GM12872 (cell line): ENCODE measurements around the gene PARD3.
A peak's percentile ranks its signal among the peaks of the same experiment; 100 is the strongest.

Source experiments
- CTCF ChIP-seq: IDR thresholded peaks from 3 replicates; pipeline ENCODE4 v1.5.1; 2011; ENCODE audit warnings: low read depth, mild to moderate bottlenecking, low read length, moderate library complexity; ENCODE audit not compliant: insufficient read depth

PARD3 gene

GRCh38 chr10:34681933-34682332 is 133.2 kb downstream of the PARD3 start:
- no peak for TF ChIP-seq CTCF

- no peak for TF ChIP-seq CTCF
Measured at GRCh38 chr10:34679177-34679576, 135.9 kb downstream of the PARD3 start.

GRCh38 chr10:34677591-34677990 is 137.5 kb downstream of the PARD3 start:
- TF ChIP-seq CTCF: peak; percentile 19; the same call in 1 of the 3 replicates

- no peak for TF ChIP-seq CTCF
Measured at GRCh38 chr10:34677132-34677531, 138.0 kb downstream of the PARD3 start.

- TF ChIP-seq CTCF: no peak
Measured at GRCh38 chr10:34674176-34674575, 140.9 kb downstream of the PARD3 start.

- TF ChIP-seq CTCF: no peak
Measured at GRCh38 chr10:34670081-34670480, 145.0 kb downstream of the PARD3 start.

- no peak for TF ChIP-seq CTCF
Measured at GRCh38 chr10:34669079-34669478, 146.0 kb downstream of the PARD3 start.

GRCh38 chr10:34667177-34667576 is 147.9 kb downstream of the PARD3 start:
- TF ChIP-seq CTCF: no peak
